Mononuclear cell (primary cell): ENCODE measurements around the gene RUFY3. TPM values are rescaled to one million over a fixed set of nuclear protein-coding genes. Genes with fewer than 3 reads are reported as not detected.
A peak's percentile ranks its signal among the peaks of the same experiment; 100 is the strongest.
"Not testable (repeated sequence)": the region's sequence is repeated elsewhere in the genome, so short reads cannot be mapped to it uniquely, and the experiment has no call there.

ENCODE experiments used
- H3K27me3 ChIP-seq: 2 replicates; pipeline ENCODE4 v1.6.0; 2011; ENCODE audit warnings: low read length, control low read depth; ENCODE audit not compliant: insufficient read depth
- H3K4me1 ChIP-seq: 2 replicates; pipeline ENCODE4 v1.5.1; 2011; ENCODE audit warnings: mild to moderate bottlenecking, low read length, control low read depth; ENCODE audit not compliant: insufficient read depth
- H3K4me3 ChIP-seq: 2 replicates; pipeline ENCODE4 v1.5.1; 2011; ENCODE audit warnings: mild to moderate bottlenecking, low read length, moderate library complexity
- H3K9me3 ChIP-seq: 2 replicates; pipeline ENCODE4 v1.5.1; 2011; ENCODE audit warnings: low read depth, mild to moderate bottlenecking, control low read depth, low read length
- total RNA-seq: library from RNA; depleted of rRNA; stranded (reverse); fragments of >200 nt; gene quantifications from one replicate; pipeline ENCODE4 v1.2.3, GENCODE V29; 2012

RUFY3 gene
- total RNA-seq, 1 donor: 40.3 TPM

- Histone ChIP-seq H3K4me1 (peaks cover 50% of the 10 kb centered on the region), H3K9me3 (no peaks in the 10 kb centered on the region), H3K27me3 (no peaks in the 10 kb centered on the region), H3K4me3 (no peak overlapping the region)
These were observed 7.5 kb upstream of the RUFY3 start for GRCh38 chr4:70714079-70714887.

GRCh38 chr4:70715097-70715496, 6.7 kb upstream of the RUFY3 start:
- no peak overlapping the region for H3K4me3 ChIP-seq
- no peaks in the 10 kb centered on the region for H3K27me3 ChIP-seq
- H3K4me1 ChIP-seq: peaks cover 51% of the 10 kb centered on the region
- H3K9me3 ChIP-seq: no peaks in the 10 kb centered on the region

- Histone ChIP-seq H3K4me3 (no peak overlapping the region), H3K27me3 (no peaks in the 10 kb centered on the region), H3K9me3 (no peaks in the 10 kb centered on the region), H3K4me1 (peaks cover 41% of the 10 kb centered on the region)
These were observed 2.8 kb upstream of the RUFY3 start for GRCh38 chr4:70718811-70719604.

- no peak overlapping the region for H3K4me3 ChIP-seq
- H3K4me1 ChIP-seq: peaks cover 15% of the 10 kb centered on the region
- no peaks in the 10 kb centered on the region for H3K27me3 ChIP-seq
- H3K9me3 ChIP-seq: no peaks in the 10 kb centered on the region
These were observed 531 bp downstream of the RUFY3 start for GRCh38 chr4:70722199-70722791.

GRCh38 chr4:70724463-70724862, 2.7 kb downstream of the RUFY3 start:
- peaks cover 11% of the 10 kb centered on the region for H3K4me1 ChIP-seq
- H3K4me3 ChIP-seq: no peak overlapping the region
- no peaks in the 10 kb centered on the region for H3K27me3 ChIP-seq
- no peaks in the 10 kb centered on the region for H3K9me3 ChIP-seq

GRCh38 chr4:70725633-70726032, 3.9 kb downstream of the RUFY3 start:
- Histone ChIP-seq H3K27me3 (no peaks in the 10 kb centered on the region), H3K9me3 (no peaks in the 10 kb centered on the region), H3K4me1 (peaks cover 11% of the 10 kb centered on the region), H3K4me3 (no peak overlapping the region)

- not testable (repeated sequence) for H3K4me3 ChIP-seq, H3K9me3 ChIP-seq, H3K27me3 ChIP-seq
- peaks cover 11% of the 10 kb centered on the region for H3K4me1 ChIP-seq
These were observed 4.8 kb downstream of the RUFY3 start for GRCh38 chr4:70726515-70726914.

- Histone ChIP-seq H3K27me3 (no peaks in the 10 kb centered on the region), H3K4me3 (no peak overlapping the region), H3K9me3 (no peaks in the 10 kb centered on the region), H3K4me1 (no peaks in the 10 kb centered on the region)
These were observed 6.3 kb downstream of the RUFY3 start for GRCh38 chr4:70728091-70728490.

GRCh38 chr4:70732878-70733277, 11.1 kb downstream of the RUFY3 start:
- peaks cover 41% of the 10 kb centered on the region for H3K4me1 ChIP-seq

GRCh38 chr4:70734168-70734954, 12.6 kb downstream of the RUFY3 start:
- no peaks in the 10 kb centered on the region for H3K27me3 ChIP-seq
- H3K9me3 ChIP-seq: no peaks in the 10 kb centered on the region
- peaks cover 44% of the 10 kb centered on the region for H3K4me1 ChIP-seq
- peak overlapping the region; percentile 1 for H3K4me3 ChIP-seq

More at GRCh38 chr4:70732878-70733277, 11.1 kb downstream of the RUFY3 start:
- H3K9me3 ChIP-seq, H3K4me3 ChIP-seq, H3K27me3 ChIP-seq: not testable (repeated sequence)

GRCh38 chr4:70734971-70735370, 13.2 kb downstream of the RUFY3 start:
- H3K9me3 ChIP-seq: no peaks in the 10 kb centered on the region
- peak overlapping the region; percentile 1 for H3K4me3 ChIP-seq
- no peaks in the 10 kb centered on the region for H3K27me3 ChIP-seq
- peaks cover 50% of the 10 kb centered on the region for H3K4me1 ChIP-seq

- not testable (repeated sequence) for H3K4me3 ChIP-seq, H3K9me3 ChIP-seq, H3K27me3 ChIP-seq
- peaks cover 50% of the 10 kb centered on the region for H3K4me1 ChIP-seq
These were observed 14.2 kb downstream of the RUFY3 start for GRCh38 chr4:70735915-70736314.

- H3K4me1 ChIP-seq: peaks cover 50% of the 10 kb centered on the region
- no peaks in the 10 kb centered on the region for H3K9me3 ChIP-seq
- no peak overlapping the region for H3K4me3 ChIP-seq
- no peaks in the 10 kb centered on the region for H3K27me3 ChIP-seq
These were observed 15.2 kb downstream of the RUFY3 start for GRCh38 chr4:70737006-70737405.

- no peak overlapping the region for H3K4me3 ChIP-seq
- H3K27me3 ChIP-seq: no peaks in the 10 kb centered on the region
- H3K9me3 ChIP-seq: no peaks in the 10 kb centered on the region
- peaks cover 50% of the 10 kb centered on the region for H3K4me1 ChIP-seq
These were observed 15.6 kb downstream of the RUFY3 start for GRCh38 chr4:70737409-70737808.
